ENCODE data around the gene RELT. TPM values are rescaled to one million over a fixed set of nuclear protein-coding genes. Genes with fewer than 3 reads are reported as not detected.
A peak's percentile ranks its signal among the peaks of the same experiment; 100 is the strongest.

RELT gene
- total RNA-seq, 1 donor from 2014 or later = 5.2 TPM

GRCh38 chr11:73420136-73420535 is 43.9 kb downstream of the RELT start:
- Histone ChIP-seq H3K27ac (ENCODE audit: low read depth, low read length) (no peak overlapping the region), H3K4me2 (ENCODE audit: low read length) (no peak overlapping the region), H3K79me2 (ENCODE audit: insufficient read depth, low read length) (no peaks in the 10 kb centered on the region), H4K20me1 (ENCODE audit: insufficient read depth, low read length) (no peaks in the 10 kb centered on the region), H3K36me3 (ENCODE audit: insufficient read depth, low read length) (peaks cover 3% of the 10 kb centered on the region), H3K4me3 (ENCODE audit: insufficient read depth, low read depth, low read length) (no peak overlapping the region), H3K27me3 (ENCODE audit: insufficient read depth, low read length) (no peaks in the 10 kb centered on the region), H3K4me1 (ENCODE audit: insufficient read depth, low read length) (peaks cover 10% of the 10 kb centered on the region), H3K9ac (ENCODE audit: low read length) (no peak overlapping the region), H2AFZ (ENCODE audit: low read depth, low read length) (no peak overlapping the region), H3K9me3 (ENCODE audit: insufficient read depth, low read depth, low read length) (no peaks in the 10 kb centered on the region)
- Mint-ChIP-seq H3K27me3 (ENCODE audit: low read depth, unreplicated experiment) (no peaks in the 10 kb centered on the region), H3K27ac (ENCODE audit: unreplicated experiment) (no peak overlapping the region), H3K36me3 (ENCODE audit: low read depth, unreplicated experiment) (peaks cover 22% of the 10 kb centered on the region), H3K4me1 (ENCODE audit: low read depth, unreplicated experiment) (peaks cover 23% of the 10 kb centered on the region), H3K9me3 (ENCODE audit: unreplicated experiment) (no peaks in the 10 kb centered on the region), H3K4me3 (ENCODE audit: unreplicated experiment) (no peak overlapping the region)
- no peak for DNase-seq (ENCODE audit: low read depth)
- TF ChIP-seq CTCF (IDR thresholded peaks at IDR 0.05; ENCODE audit: insufficient read depth, low read depth, low read length) (no peak), EZH2 (IDR thresholded peaks at IDR 0.05; ENCODE audit: insufficient read depth, low read length) (no peak)
- FAIRE-seq = no peak

GRCh38 chr11:73422886-73423285 is 46.7 kb downstream of the RELT start:
- H3K79me2 ChIP-seq (ENCODE audit: insufficient read depth, low read length) = no peaks in the 10 kb centered on the region
- no peaks in the 10 kb centered on the region for H3K9me3 ChIP-seq (ENCODE audit: insufficient read depth, low read depth, low read length)
- H3K36me3 Mint-ChIP-seq (ENCODE audit: low read depth, unreplicated experiment) = peaks cover 14% of the 10 kb centered on the region
- H3K27ac Mint-ChIP-seq (ENCODE audit: unreplicated experiment) = no peak overlapping the region
- no peak overlapping the region for H3K4me3 Mint-ChIP-seq (ENCODE audit: unreplicated experiment)
- no peaks in the 10 kb centered on the region for H3K9me3 Mint-ChIP-seq (ENCODE audit: unreplicated experiment)
- peaks cover 15% of the 10 kb centered on the region for H4K20me1 ChIP-seq (ENCODE audit: insufficient read depth, low read length)
- no peak for FAIRE-seq
- no peak overlapping the region for H2AFZ ChIP-seq (ENCODE audit: low read depth, low read length)
- H3K27ac ChIP-seq (ENCODE audit: low read depth, low read length) = no peak overlapping the region
- peaks cover 2% of the 10 kb centered on the region for H3K36me3 ChIP-seq (ENCODE audit: insufficient read depth, low read length)
- DNase-seq (ENCODE audit: low read depth) = no peak
- TF ChIP-seq CTCF (IDR thresholded peaks at IDR 0.05; ENCODE audit: insufficient read depth, low read depth, low read length) (no peak), EZH2 (IDR thresholded peaks at IDR 0.05; ENCODE audit: insufficient read depth, low read length) (no peak)
- H3K4me2 ChIP-seq (ENCODE audit: low read length) = no peak overlapping the region
- peaks cover 5% of the 10 kb centered on the region for H3K4me1 ChIP-seq (ENCODE audit: insufficient read depth, low read length)
- no peaks in the 10 kb centered on the region for H3K27me3 Mint-ChIP-seq (ENCODE audit: low read depth, unreplicated experiment)
- H3K4me1 Mint-ChIP-seq (ENCODE audit: low read depth, unreplicated experiment) = peaks cover 19% of the 10 kb centered on the region
- H3K27me3 ChIP-seq (ENCODE audit: insufficient read depth, low read length) = no peaks in the 10 kb centered on the region
- H3K9ac ChIP-seq (ENCODE audit: low read length) = no peak overlapping the region
- H3K4me3 ChIP-seq (ENCODE audit: insufficient read depth, low read depth, low read length) = no peak overlapping the region

GRCh38 chr11:73423506-73423905 is 47.3 kb downstream of the RELT start:
- Histone ChIP-seq H3K79me2 (ENCODE audit: insufficient read depth, low read length) (no peaks in the 10 kb centered on the region), H3K36me3 (ENCODE audit: insufficient read depth, low read length) (no peaks in the 10 kb centered on the region)
- peaks cover 26% of the 10 kb centered on the region for H3K4me1 Mint-ChIP-seq (ENCODE audit: low read depth, unreplicated experiment)

More at GRCh38 chr11:73423506-73423905, 47.3 kb downstream of the RELT start:
- H3K9me3 Mint-ChIP-seq (ENCODE audit: unreplicated experiment) = no peaks in the 10 kb centered on the region
- Histone ChIP-seq H3K4me2 (ENCODE audit: low read length) (no peak overlapping the region), H3K27ac (ENCODE audit: low read depth, low read length) (no peak overlapping the region), H4K20me1 (ENCODE audit: insufficient read depth, low read length) (peaks cover 15% of the 10 kb centered on the region), H3K9ac (ENCODE audit: low read length) (no peak overlapping the region), H3K4me3 (ENCODE audit: insufficient read depth, low read depth, low read length) (no peak overlapping the region), H3K4me1 (ENCODE audit: insufficient read depth, low read length) (peaks cover 7% of the 10 kb centered on the region), H2AFZ (ENCODE audit: low read depth, low read length) (no peak overlapping the region), H3K27me3 (ENCODE audit: insufficient read depth, low read length) (no peaks in the 10 kb centered on the region), H3K9me3 (ENCODE audit: insufficient read depth, low read depth, low read length) (no peaks in the 10 kb centered on the region)
- H3K4me3 Mint-ChIP-seq (ENCODE audit: unreplicated experiment) = no peak overlapping the region
- no peaks in the 10 kb centered on the region for H3K27me3 Mint-ChIP-seq (ENCODE audit: low read depth, unreplicated experiment)
- FAIRE-seq (no peak), DNase-seq (ENCODE audit: low read depth) (peak; percentile 27)
- no peak overlapping the region for H3K27ac Mint-ChIP-seq (ENCODE audit: unreplicated experiment)
- TF ChIP-seq EZH2 (IDR thresholded peaks at IDR 0.05; ENCODE audit: insufficient read depth, low read length) = no peak
- peaks cover 8% of the 10 kb centered on the region for H3K36me3 Mint-ChIP-seq (ENCODE audit: low read depth, unreplicated experiment)

Measured in astrocyte (in vitro differentiated cells and primary cell).